GM12891 (cell line): ENCODE results near the gene BIVM.
A peak's percentile ranks its signal among the peaks of the same experiment; 100 is the strongest.

ENCODE experiments used
- PAX5 ChIP-seq: IDR thresholded peaks from 2 replicates; pipeline ENCODE4 v1.6.1; 2011; ENCODE audit warnings: low read length, moderate library complexity, mild to moderate bottlenecking; ENCODE audit not compliant: insufficient read depth, severe bottlenecking
- POLR2A ChIP-seq: IDR thresholded peaks from 2 replicates; pipeline ENCODE4 v1.6.1; 2011; ENCODE audit warnings: low read depth, low read length, control low read depth
- POLR2AphosphoS5 ChIP-seq: IDR thresholded peaks from 2 replicates; pipeline ENCODE4 v1.6.1; 2011; ENCODE audit warnings: low read depth, low read length, control low read depth
- POU2F2 ChIP-seq: IDR thresholded peaks from 2 replicates; pipeline ENCODE4 v1.6.1; 2011; ENCODE audit warnings: low read depth, mild to moderate bottlenecking, control low read depth, low read length, moderate library complexity
- SPI1 ChIP-seq: IDR thresholded peaks from 2 replicates; pipeline ENCODE4 v1.6.1; 2011; ENCODE audit warnings: low read depth, low read length, control low read depth
- TAF1 ChIP-seq: IDR thresholded peaks from 2 replicates; pipeline ENCODE4 v1.6.1; 2011; ENCODE audit warnings: low read depth, low read length, control low read depth

GRCh38 chr13:102771298-102772041 is 27.4 kb upstream of the BIVM start:
- TF ChIP-seq TAF1 (no peak), POLR2A (no peak), SPI1 (peak; percentile 29; the same call in 1 of the 2 replicates), POLR2AphosphoS5 (no peak), PAX5 (no peak), POU2F2 (no peak)
